Gastrocnemius medialis (tissue), 4 donors: Measurements from ENCODE around the gene ATF7.
"Not testable (repeated sequence)": the region's sequence is repeated elsewhere in the genome, so short reads cannot be mapped to it uniquely, and the experiment has no call there.

Experiments
- POLR2A ChIP-seq, 2 donors: fragments of 450-650 bp; IDR thresholded peaks; one replicate each; pipeline ENCODE4 v1.6.1; 2017; ENCODE audit warnings: antibody characterized with exemption in 2 of 2, mild to moderate bottlenecking in 2 of 2, moderate library complexity in 2 of 2
- TF ChIP-seq, protein P1 (sequence below), 5 experiments: fragments of 450-650 bp in 3 of 5; fragments of 200-600 bp in 2 of 5; sonication (generic) in 2 of 5; IDR thresholded peaks in 4 of 5; conservative IDR thresholded peaks in 1 of 5; 1 replicate in 4 of 5; 2 replicates in 1 of 5; pipeline ENCODE4 v1.5.1; 2016 to 2019; ENCODE audit warnings: antibody characterized with exemption in 5 of 5, mild to moderate bottlenecking in 3 of 5, moderate library complexity in 3 of 5

GRCh38 chr12:53598971-53599370, 27.2 kb downstream of the ATF7 start:
- TF ChIP-seq, protein P1, sequence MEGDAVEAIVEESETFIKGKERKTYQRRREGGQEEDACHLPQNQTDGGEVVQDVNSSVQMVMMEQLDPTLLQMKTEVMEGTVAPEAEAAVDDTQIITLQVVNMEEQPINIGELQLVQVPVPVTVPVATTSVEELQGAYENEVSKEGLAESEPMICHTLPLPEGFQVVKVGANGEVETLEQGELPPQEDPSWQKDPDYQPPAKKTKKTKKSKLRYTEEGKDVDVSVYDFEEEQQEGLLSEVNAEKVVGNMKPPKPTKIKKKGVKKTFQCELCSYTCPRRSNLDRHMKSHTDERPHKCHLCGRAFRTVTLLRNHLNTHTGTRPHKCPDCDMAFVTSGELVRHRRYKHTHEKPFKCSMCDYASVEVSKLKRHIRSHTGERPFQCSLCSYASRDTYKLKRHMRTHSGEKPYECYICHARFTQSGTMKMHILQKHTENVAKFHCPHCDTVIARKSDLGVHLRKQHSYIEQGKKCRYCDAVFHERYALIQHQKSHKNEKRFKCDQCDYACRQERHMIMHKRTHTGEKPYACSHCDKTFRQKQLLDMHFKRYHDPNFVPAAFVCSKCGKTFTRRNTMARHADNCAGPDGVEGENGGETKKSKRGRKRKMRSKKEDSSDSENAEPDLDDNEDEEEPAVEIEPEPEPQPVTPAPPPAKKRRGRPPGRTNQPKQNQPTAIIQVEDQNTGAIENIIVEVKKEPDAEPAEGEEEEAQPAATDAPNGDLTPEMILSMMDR (IDR thresholded peaks at IDR 0.05 in 4 of 5, conservative IDR thresholded peaks at IDR 0.05 in 1 of 5), result not testable (repeated sequence)
- not testable (repeated sequence) for TF ChIP-seq POLR2A (IDR thresholded peaks at IDR 0.05)
